CD4-positive, alpha-beta T cell treated with Interleukin-10 for 1 hour (primary cell): Measurements from ENCODE around the gene FAM83D.
A peak's percentile ranks its signal among the peaks of the same experiment; 100 is the strongest.
"Not testable (repeated sequence)": the region's sequence is repeated elsewhere in the genome, so short reads cannot be mapped to it uniquely, and the experiment has no call there.

Source experiments
- DNase-seq: peaks from one replicate; pipeline ENCODE4 v3.0.0-alpha.2; 2020

FAM83D gene

GRCh38 chr20:38937000-38937399, 10.8 kb downstream of the FAM83D start:
- DNase-seq, result no peak

- DNase-seq, result no peak
Measured at GRCh38 chr20:38937978-38938473, 11.8 kb downstream of the FAM83D start.

- no peak for DNase-seq
Measured at GRCh38 chr20:38939686-38940085, 13.5 kb downstream of the FAM83D start.

GRCh38 chr20:38940644-38941043, 14.4 kb downstream of the FAM83D start:
- no peak for DNase-seq

GRCh38 chr20:38941726-38942389, 15.6 kb downstream of the FAM83D start:
- DNase-seq, result no peak

- DNase-seq, result no peak
Measured at GRCh38 chr20:38945012-38945411, 18.8 kb downstream of the FAM83D start.

GRCh38 chr20:38946836-38947235, 20.6 kb downstream of the FAM83D start:
- DNase-seq, result no peak

- DNase-seq, result no peak
Measured at GRCh38 chr20:38947931-38948362, 21.7 kb downstream of the FAM83D start.

GRCh38 chr20:38950254-38950653, 24.0 kb downstream of the FAM83D start:
- DNase-seq, result no peak

GRCh38 chr20:38951611-38952010, 25.4 kb downstream of the FAM83D start:
- no peak for DNase-seq

GRCh38 chr20:38952153-38952552, 25.9 kb downstream of the FAM83D start:
- DNase-seq, result no peak

- DNase-seq, result no peak
Measured at GRCh38 chr20:38953630-38954340, 27.6 kb downstream of the FAM83D start.

- DNase-seq, result no peak
Measured at GRCh38 chr20:38957235-38957876, 31.1 kb downstream of the FAM83D start.

- no peak for DNase-seq
Measured at GRCh38 chr20:38957915-38958485, 31.8 kb downstream of the FAM83D start.

GRCh38 chr20:38960187-38960687, 34.0 kb downstream of the FAM83D start:
- DNase-seq, result not testable (repeated sequence)

GRCh38 chr20:38961530-38962043, 35.4 kb downstream of the FAM83D start:
- peak; percentile 28 for DNase-seq

- peak; percentile 98 for DNase-seq
Measured at GRCh38 chr20:38962044-38962927, 36.1 kb downstream of the FAM83D start, which contains the start of gene DHX35. DHX35 (plus strand) TSS chr20:38962344; CDS start chr20:38962368, 24 bp downstream.

- no peak for DNase-seq
Measured at GRCh38 chr20:38962928-38963401, 36.7 kb downstream of the FAM83D start.

- DNase-seq, result no peak
Measured at GRCh38 chr20:38963745-38964144, 37.5 kb downstream of the FAM83D start.

GRCh38 chr20:38965264-38965663, 39.0 kb downstream of the FAM83D start:
- DNase-seq, result no peak

GRCh38 chr20:38968090-38968489, 41.9 kb downstream of the FAM83D start:
- DNase-seq, result no peak

- DNase-seq, result no peak
Measured at GRCh38 chr20:38969708-38970107, 43.5 kb downstream of the FAM83D start.
